A549 (cell line): ENCODE results near the gene TEP1. TPM values are rescaled to one million over a fixed set of nuclear protein-coding genes. Genes with fewer than 3 reads are reported as not detected.
"Not testable (repeated sequence)": the region's sequence is repeated elsewhere in the genome, so short reads cannot be mapped to it uniquely, and the experiment has no call there.

Source experiments
- ATAC-seq, 2 experiments: fragments of 200-7000 bp in 1 of 2; fragments of >200 bp in 1 of 2; cut with Nextera tagmentation in 1 of 2; cut with Tn5 transposase in 1 of 2; 3 replicates each; pipeline versions ENCODE4 v1.8.0 to v1.9.1; 2018 to 2020; ENCODE audit warnings: mild to moderate bottlenecking in 1 of 2, moderate library complexity in 1 of 2
- CTCF ChIA-PET: fragments of 300-600 bp; sonication (Branson Sonifier 250); formaldehyde crosslinking; extraction: SDS; loops from one replicate; lab custom pipeline; 2021; ENCODE audit warnings: antibody characterized with exemption, inconsistent platforms; lab: Yijun Ruan, JAX
- POLR2A ChIA-PET: fragments of 350-600 bp; formaldehyde crosslinking; extraction: SDS; loops from one replicate; lab custom pipeline; 2021; ENCODE audit warnings: antibody characterized with exemption, inconsistent platforms; lab: Yijun Ruan, JAX
- DNase-seq, 2 experiments: peaks; one replicate each; pipeline versions ENCODE4 v3.0.0 to v3.0.0-alpha.2; 2011 to 2016; ENCODE audit warnings: low read depth in 1 of 2, low spot score in 1 of 2
- FAIRE-seq: peaks from 2 replicates; lab custom pipeline; 2011; peaks lifted over from hg19 to GRCh38; lab: Jason Lieb, UNC
- H3K27ac ChIP-seq, 2 experiments: fragments of >200 bp; sonication (Bioruptor Twin); formaldehyde crosslinking; 3 replicates each; pipeline ENCODE4 v1.5.1; 2016 to 2017
- H3K4me1 ChIP-seq: fragments of >200 bp; sonication (Bioruptor Twin); formaldehyde crosslinking; 3 replicates; pipeline ENCODE4 v1.6.1; 2016
- H3K4me2 ChIP-seq: fragments of >200 bp; sonication (Bioruptor Twin); formaldehyde crosslinking; 3 replicates; pipeline ENCODE4 v1.6.1; 2016
- H3K4me3 ChIP-seq: fragments of >200 bp; sonication (Bioruptor Twin); formaldehyde crosslinking; 3 replicates; pipeline ENCODE4 v1.5.1; 2016
- H3K9me3 ChIP-seq: fragments of >200 bp; sonication (Bioruptor Twin); formaldehyde crosslinking; 3 replicates; pipeline ENCODE4 v1.6.1; 2016
- BCL3 ChIP-seq: fragments of >200 bp; sonication (Bioruptor Twin); formaldehyde crosslinking; IDR thresholded peaks from 3 replicates; pipeline ENCODE4 v1.6.1; 2016
- BHLHE40 ChIP-seq: IDR thresholded peaks from 2 replicates; pipeline ENCODE4 v1.6.1; 2012; ENCODE audit warnings: low read depth, low read length, inconsistent platforms
- CBX2 ChIP-seq: fragments of 200-600 bp; sonication (generic); IDR thresholded peaks from 2 replicates; pipeline ENCODE4 v1.6.1; 2016; ENCODE audit warnings: low read depth, mild to moderate bottlenecking, borderline replicate concordance
- CHD2 ChIP-seq: fragments of 150-350 bp; IDR thresholded peaks from 2 replicates; pipeline ENCODE4 v1.6.1; 2014; ENCODE audit warnings: low read length; ENCODE audit not compliant: partially characterized antibody
- CHD4 ChIP-seq: fragments of 200-600 bp; sonication (generic); IDR thresholded peaks from 2 replicates; pipeline ENCODE4 v1.6.1; 2016; ENCODE audit warnings: antibody characterized with exemption, mild to moderate bottlenecking, borderline replicate concordance
- FOXS1 ChIP-seq: fragments of 250-450 bp; sonication (Bioruptor Pico); IDR thresholded peaks from 2 replicates; pipeline ENCODE4 v1.5.0; 2020; ENCODE audit warnings: mild to moderate bottlenecking, moderate library complexity
- GATA3 ChIP-seq: IDR thresholded peaks from 2 replicates; pipeline ENCODE4 v1.6.1; 2012; ENCODE audit warnings: borderline replicate concordance
- HOXA7 ChIP-seq: fragments of 250-450 bp; sonication (Bioruptor Pico); IDR thresholded peaks from 2 replicates; pipeline ENCODE4 v1.5.0; 2020; ENCODE audit warnings: mild to moderate bottlenecking, moderate library complexity
- HOXB13 ChIP-seq: fragments of 250-450 bp; sonication (Bioruptor Pico); IDR thresholded peaks from 2 replicates; pipeline ENCODE4 v1.5.0; 2020; ENCODE audit warnings: low read depth, mild to moderate bottlenecking, moderate library complexity
- JUN ChIP-seq, 2 experiments: fragments of >200 bp; sonication (Bioruptor Twin); formaldehyde crosslinking; IDR thresholded peaks; 2 replicates in 1 of 2; 3 replicates in 1 of 2; pipeline ENCODE4 v1.6.1; 2016 to 2017
- KDM5A ChIP-seq: fragments of 200-600 bp; sonication (generic); IDR thresholded peaks from 2 replicates; pipeline ENCODE4 v1.6.1; 2016; ENCODE audit warnings: antibody characterized with exemption, mild to moderate bottlenecking
- MAX ChIP-seq: IDR thresholded peaks from 2 replicates; pipeline ENCODE4 v1.6.1; 2012
- MYC ChIP-seq: IDR thresholded peaks from 2 replicates; pipeline ENCODE4 v1.6.1; 2012; ENCODE audit warnings: mild to moderate bottlenecking, inconsistent platforms, low read length, improper control_type of control experiment, borderline replicate concordance
- NFE2L2 ChIP-seq: fragments of 150-350 bp; conservative IDR thresholded peaks from 2 replicates; pipeline ENCODE4 v1.6.1; 2014; ENCODE audit warnings: low read length
- NPAS2 ChIP-seq: fragments of 250-450 bp; sonication (Bioruptor Pico); IDR thresholded peaks from 2 replicates; pipeline ENCODE4 v1.8.0; 2022; ENCODE audit warnings: mild to moderate bottlenecking, moderate library complexity, borderline replicate concordance
- PHF8 ChIP-seq: fragments of 200-600 bp; sonication (generic); IDR thresholded peaks from 2 replicates; pipeline ENCODE4 v1.6.1; 2016; ENCODE audit warnings: low read depth, mild to moderate bottlenecking, antibody characterized with exemption, moderate library complexity, borderline replicate concordance
- POLR2A ChIP-seq: IDR thresholded peaks from 2 replicates; pipeline ENCODE4 v1.6.1; 2012; ENCODE audit warnings: mild to moderate bottlenecking, low read length
- RAD21 ChIP-seq, 2 experiments: fragments of >200 bp in 1 of 2; sonication (Bioruptor Twin) in 1 of 2; formaldehyde crosslinking in 1 of 2; IDR thresholded peaks in 1 of 2; conservative IDR thresholded peaks in 1 of 2; 2 replicates in 1 of 2; 3 replicates in 1 of 2; pipeline ENCODE4 v1.6.1; 2012 to 2018; ENCODE audit warnings: inconsistent platforms in 1 of 2
- RCOR1 ChIP-seq: fragments of 150-350 bp; IDR thresholded peaks from 2 replicates; pipeline ENCODE4 v1.6.1; 2014; ENCODE audit warnings: antibody characterized with exemption, low read length, low read depth
- RNF2 ChIP-seq: fragments of 200-600 bp; sonication (generic); IDR thresholded peaks from 2 replicates; pipeline ENCODE4 v1.6.1; 2016; ENCODE audit warnings: low read depth, mild to moderate bottlenecking, antibody characterized with exemption, moderate library complexity, borderline replicate concordance
- TFCP2L1 ChIP-seq: fragments of 250-450 bp; sonication (Bioruptor Pico); IDR thresholded peaks from 2 replicates; pipeline ENCODE4 v1.5.0; 2021; ENCODE audit warnings: mild to moderate bottlenecking
- ZFP36 ChIP-seq: fragments of 450-650 bp; IDR thresholded peaks from 2 replicates; pipeline ENCODE4 v1.6.1; 2014; ENCODE audit warnings: borderline replicate concordance; ENCODE audit not compliant: partially characterized antibody
- WGBS: methylation state at CpG from one replicate; pipeline ENCODE4 v1.1.6; 2017; ENCODE audit errors: missing lambda C conversion rate; 5-methylcytosine and 5-hydroxymethylcytosine counted together
- polyA plus RNA-seq, 4 experiments: library from polyadenylated mRNA; depleted of rRNA in 3 of 4; stranded (reverse); fragments of >200 nt; fragmentation: RNase III in 1 of 4; extraction: RNeasy Plus Mini Kit Qiagen cat#74134 plus additional on column Dnase treatment in 1 of 4; gene quantifications; 2 replicates in 3 of 4; 3 replicates in 1 of 4; pipeline ENCODE4 v1.2.3, GENCODE V29; 2011 to 2017
- TF ChIP-seq, protein P1 (sequence below): fragments of 450-650 bp; IDR thresholded peaks from 2 replicates; pipeline ENCODE4 v1.6.1; 2014; ENCODE audit warnings: antibody characterized with exemption
- TF ChIP-seq, protein P2 (sequence below): IDR thresholded peaks from 2 replicates; pipeline ENCODE4 v1.6.1; 2012; ENCODE audit warnings: low read depth, borderline replicate concordance

The TEP1 gene
- polyA plus RNA-seq, 2 of the 4 experiments (the other 2 are of a cell fraction): 6.8 to 17.5 TPM

GRCh38 chr14:20454516-20455354, 41.4 kb upstream of the TEP1 start, which contains the start of the genes APEX1 and OSGEP:
APEX1 (plus strand) TSS chr14:20455226; CDS start chr14:20455646, 420 bp downstream.
OSGEP (minus strand) TSS chr14:20454812; CDS start chr14:20454683, 129 bp downstream.
- Histone ChIP-seq H3K27ac (peak within 1 kb of the TSS; percentile 85 to 96), H3K4me1 (peaks cover 24% of the 10 kb centered on the region), H3K4me3 (peak within 1 kb of the TSS; percentile 73), H3K9me3 (no peaks in the 10 kb centered on the region), H3K4me2 (peak within 1 kb of the TSS; percentile 93)
- POLR2A ChIA-PET: interaction anchor here (0.6 to 3.4 kb wide), 9 partner anchors 9 to 227 kb away, joined by 3 to 38 read pairs (median 5); partner anchors contain the start of genes PARP2, PNP and TEP1
- FAIRE-seq (peak; percentile 88), ATAC-seq (peak; percentile 89 to 91), DNase-seq (peak; percentile 98 to 100)
- under 1% methylated on average over 50 of the region's 56 CpGs for WGBS
- CTCF ChIA-PET: interaction anchor here (0.7 to 1.8 kb wide), 8 partner anchors 9 to 158 kb away, joined by 3 to 7 read pairs (median 3); partner anchors contain the start of gene TEP1
- peak; percentile 99 for TF ChIP-seq MAX
- TF ChIP-seq, protein P1, sequence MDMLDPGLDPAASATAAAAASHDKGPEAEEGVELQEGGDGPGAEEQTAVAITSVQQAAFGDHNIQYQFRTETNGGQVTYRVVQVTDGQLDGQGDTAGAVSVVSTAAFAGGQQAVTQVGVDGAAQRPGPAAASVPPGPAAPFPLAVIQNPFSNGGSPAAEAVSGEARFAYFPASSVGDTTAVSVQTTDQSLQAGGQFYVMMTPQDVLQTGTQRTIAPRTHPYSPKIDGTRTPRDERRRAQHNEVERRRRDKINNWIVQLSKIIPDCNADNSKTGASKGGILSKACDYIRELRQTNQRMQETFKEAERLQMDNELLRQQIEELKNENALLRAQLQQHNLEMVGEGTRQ: peak; percentile 100
- TF ChIP-seq JUN (IDR thresholded peaks at IDR 0.05): peak in 1 of 2 experiments; percentile 85
- no peak for TF ChIP-seq ZFP36
- peak; percentile 86 for TF ChIP-seq NPAS2
- 0 out of 2 replicates have a peak, but pooled peaks have one; percentile 23 for TF ChIP-seq GATA3
- no peak for TF ChIP-seq RNF2
- peak; percentile 79 for TF ChIP-seq BCL3
- no peak for TF ChIP-seq RAD21 (conservative IDR thresholded peaks at IDR 0.05 in 1 of 2, IDR thresholded peaks at IDR 0.05 in 1 of 2)
- peak; percentile 75 for TF ChIP-seq PHF8
- peak; percentile 75 for TF ChIP-seq POLR2A
- TF ChIP-seq, protein P2, sequence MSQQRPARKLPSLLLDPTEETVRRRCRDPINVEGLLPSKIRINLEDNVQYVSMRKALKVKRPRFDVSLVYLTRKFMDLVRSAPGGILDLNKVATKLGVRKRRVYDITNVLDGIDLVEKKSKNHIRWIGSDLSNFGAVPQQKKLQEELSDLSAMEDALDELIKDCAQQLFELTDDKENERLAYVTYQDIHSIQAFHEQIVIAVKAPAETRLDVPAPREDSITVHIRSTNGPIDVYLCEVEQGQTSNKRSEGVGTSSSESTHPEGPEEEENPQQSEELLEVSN: peak; percentile 68; the same call in 1 of the 2 replicates
- TF ChIP-seq NFE2L2: 0 out of 2 replicates have a peak, but pooled peaks have one; percentile 1
- no peak; the same call in 1 of the 2 replicates for TF ChIP-seq KDM5A
- TF ChIP-seq HOXB13 (CRISPR knock-in tag): 0 out of 2 replicates have a peak, but pooled peaks have one; percentile 60
- TF ChIP-seq CBX2: no peak
- 0 out of 2 replicates have a peak, but pooled peaks have one; percentile 52 for TF ChIP-seq BHLHE40
- TF ChIP-seq FOXS1 (CRISPR knock-in tag): peak; percentile 62; the same call in 1 of the 2 replicates
- no peak for TF ChIP-seq TFCP2L1
- no peak for TF ChIP-seq RCOR1
- no peak for TF ChIP-seq CHD4
- TF ChIP-seq HOXA7 (CRISPR knock-in tag): no peak
- TF ChIP-seq CHD2: peak; percentile 73
- peak; percentile 95 for TF ChIP-seq MYC

DNA sequence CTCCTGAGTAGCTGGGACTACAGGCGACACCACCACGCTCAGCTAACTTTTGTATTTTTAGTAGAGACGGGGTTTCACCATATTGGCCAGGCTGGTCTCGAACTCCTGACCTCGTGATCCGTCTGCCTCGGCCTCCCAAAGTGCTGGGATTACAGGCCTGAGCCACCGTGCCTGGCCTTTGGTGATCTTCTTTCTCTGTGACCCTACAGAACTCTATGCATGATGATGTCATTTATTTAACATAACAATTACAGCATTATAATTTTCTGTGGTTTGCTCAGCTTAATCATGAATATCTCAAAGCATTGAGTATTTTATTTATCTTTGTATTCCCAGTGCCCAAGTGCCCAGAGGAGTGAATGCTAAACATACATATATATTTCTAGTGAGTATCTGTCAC, 39.5 kb upstream of the TEP1 start:
- CTCF ChIA-PET: interaction anchor here (0.8 to 1.3 kb wide), 4 partner anchors 21 to 614 kb away, joined by 3 to 4 read pairs (median 3); no protein-coding TSS in a partner anchor
- 91% methylated on average over 8 of the region's 8 CpGs for WGBS

More for the DNA sequence above, 39.5 kb upstream of the TEP1 start:
- Histone ChIP-seq H3K4me1 (peaks cover 18% of the 10 kb centered on the region; the same call in 2 of the 3 replicates), H3K4me2 (peak overlapping the region; percentile 93; the same call in 2 of the 3 replicates)
- H3K9me3 ChIP-seq, H3K27ac ChIP-seq, DNase-seq, FAIRE-seq, ATAC-seq, H3K4me3 ChIP-seq: not testable (repeated sequence)
- POLR2A ChIA-PET: interaction anchor here (0.7 kb wide), 1 partner anchor 40 kb away, joined by 4 read pairs; no protein-coding TSS in a partner anchor
